Panc1 (cell line): ENCODE measurements around the gene TNNC1. TPM values are rescaled to one million over a fixed set of nuclear protein-coding genes. Genes with fewer than 3 reads are reported as not detected.

Experiments used
- ATAC-seq: fragments of 200-7000 bp; cut with Tn5 transposase; 2 replicates; pipeline ENCODE4 v1.9.1; 2020; ENCODE audit warnings: mild to moderate bottlenecking, moderate library complexity
- BruUV-seq: library from RNA; stranded (reverse); fragments of 400-500 nt; replicated peaks from 2 replicates; lab custom pipeline; 2021; lab: Mats Ljungman, UMichigan
- CTCF ChIA-PET: fragments of 300-600 bp; sonication (Branson Sonifier 250); formaldehyde crosslinking; loops from one replicate; lab custom pipeline; 2022; ENCODE audit warnings: antibody characterized with exemption; lab: Charles Lee
- POLR2A ChIA-PET: fragments of 300-600 bp; sonication (Branson Sonifier 250); formaldehyde crosslinking; loops from one replicate; lab custom pipeline; 2022; ENCODE audit warnings: antibody characterized with exemption; lab: Charles Lee
- DNase-seq: peaks from one replicate; pipeline ENCODE4 v3.0.0-alpha.2; 2010; ENCODE audit warnings: low read depth, low spot score
- H3K27ac ChIP-seq: 2 replicates; pipeline ENCODE4 v1.5.1; 2011; ENCODE audit warnings: mild to moderate bottlenecking, low read length, inconsistent platforms
- H3K27me3 ChIP-seq: fragments of 200-500 bp; sonication (Bioruptor generic); 2 replicates; pipeline ENCODE4 v1.6.0; 2014; ENCODE audit warnings: low read length, inconsistent platforms; ENCODE audit not compliant: control insufficient read depth, insufficient read depth
- H3K36me3 ChIP-seq: fragments of 200-500 bp; sonication (Bioruptor generic); 2 replicates; pipeline ENCODE4 v1.5.1; 2014; ENCODE audit warnings: inconsistent platforms, mild to moderate bottlenecking, low read length, moderate library complexity; ENCODE audit not compliant: control insufficient read depth, insufficient read depth
- H3K4me1 ChIP-seq: 2 replicates; pipeline ENCODE4 v1.5.1; 2011; ENCODE audit warnings: inconsistent platforms, mild to moderate bottlenecking, low read length, moderate library complexity; ENCODE audit not compliant: control insufficient read depth, insufficient read depth
- H3K4me3 ChIP-seq, 2 experiments: 2 replicates each; pipeline ENCODE4 v1.5.1; 2011 to 2012; ENCODE audit warnings: low read depth in 2 of 2, low read length in 2 of 2, mild to moderate bottlenecking in 2 of 2, inconsistent platforms in 1 of 2, moderate library complexity in 1 of 2
- H3K9me3 ChIP-seq: fragments of 200-500 bp; sonication (Bioruptor generic); 2 replicates; pipeline ENCODE4 v1.5.1; 2014; ENCODE audit warnings: low read depth, mild to moderate bottlenecking, inconsistent platforms, low read length, moderate library complexity; ENCODE audit not compliant: control insufficient read depth, insufficient read depth
- POLR2AphosphoS5 ChIP-seq: IDR thresholded peaks from 2 replicates; pipeline ENCODE4 v1.6.1; 2012; ENCODE audit warnings: mild to moderate bottlenecking, low read depth, low read length, moderate library complexity
- SIN3A ChIP-seq: IDR thresholded peaks from 2 replicates; pipeline ENCODE4 v1.6.1; 2012; ENCODE audit warnings: low read depth, mild to moderate bottlenecking, low read length, moderate library complexity, borderline replicate concordance; ENCODE audit not compliant: insufficient read depth
- TCF7L2 ChIP-seq: IDR thresholded peaks from 2 replicates; pipeline ENCODE4 v1.6.1; 2011; ENCODE audit warnings: mild to moderate bottlenecking, low read depth, low read length, inconsistent platforms
- in situ Hi-C: cut with HindIII; loops from 2 replicates; pipeline ENCODE4 v1.10.0; 2016; ENCODE audit warnings: low sequenced_read_pairs, low pct_unique_long_range_greater_than_20kb
- intact Hi-C: fragments of 100-400 bp; cut with micrococcal nuclease; formaldehyde crosslinking; loops from one replicate; pipeline ENCODE4 v1.10.0; 2022; ENCODE audit not compliant: unreplicated experiment
- total RNA-seq: library from RNA; stranded (reverse); gene quantifications from one replicate; pipeline ENCODE4 v1.2.1, GENCODE V29; 2021; ENCODE audit not compliant: unreplicated experiment
- TF ChIP-seq, protein P1 (sequence below): fragments of 450-650 bp; IDR thresholded peaks from 2 replicates; pipeline ENCODE4 v1.5.1; 2017; ENCODE audit warnings: mild to moderate bottlenecking
- TF ChIP-seq, protein P2 (sequence below), 2 experiments: IDR thresholded peaks; 2 replicates each; pipeline ENCODE4 v1.6.1; 2011 to 2012; ENCODE audit warnings: low read depth in 2 of 2, control low read depth in 1 of 2, low read length in 1 of 2, mild to moderate bottlenecking in 1 of 2, moderate library complexity in 1 of 2; ENCODE audit not compliant: insufficient read depth in 1 of 2

Gene TNNC1
- total RNA-seq, 1 experiment from 2014 or later: 5.2 TPM

DNA sequence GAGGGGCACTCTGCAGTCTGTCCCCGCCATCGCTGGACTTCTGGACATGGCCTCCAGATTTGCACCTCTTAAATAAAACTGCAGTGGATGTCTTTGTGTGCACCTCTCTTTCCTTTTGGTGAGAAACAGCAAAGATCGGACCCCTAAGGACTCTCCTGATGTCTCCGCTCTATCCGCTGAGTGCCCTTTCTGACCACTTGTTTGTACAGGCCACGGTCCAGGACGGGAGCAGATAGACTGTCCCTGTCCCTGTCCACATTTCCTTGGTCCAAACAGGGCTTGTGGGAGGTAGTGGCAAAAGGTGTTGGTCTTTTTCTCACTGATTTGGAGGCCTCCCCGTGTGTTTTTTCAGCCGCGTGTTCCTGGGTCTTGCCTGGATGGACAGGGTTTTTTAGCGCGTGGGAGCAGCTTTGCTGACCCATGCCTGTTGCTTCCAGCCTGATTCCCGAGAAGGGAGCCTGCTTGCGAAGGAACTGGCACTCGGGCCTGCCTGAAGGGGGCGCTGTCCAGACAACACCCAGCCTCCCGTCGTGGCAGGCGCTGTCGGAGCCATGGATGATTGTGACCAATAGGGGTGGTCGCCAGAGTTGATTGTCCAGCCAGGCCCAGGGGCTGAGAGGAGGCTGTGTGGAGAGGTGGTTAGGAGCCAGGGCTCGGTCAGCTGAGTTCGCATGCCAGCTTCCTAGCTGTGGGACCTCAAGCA, 28.1 kb upstream of the TNNC1 start:
- POLR2A ChIA-PET: no interaction called here
- intact Hi-C loops (no loop called here), in situ Hi-C loops (no loop called here)
- Histone ChIP-seq H3K36me3 (no peaks in the 10 kb centered on the region), H3K27me3 (no peaks in the 10 kb centered on the region), H3K9me3 (no peaks in the 10 kb centered on the region), H3K27ac (no peak overlapping the region), H3K4me1 (no peaks in the 10 kb centered on the region), H3K4me3 (no peak overlapping the region)
- DNase-seq (no peak), ATAC-seq (no peak)
- BruUV-seq: no TSS peak
- TF ChIP-seq TCF7L2 (no peak), SIN3A (no peak), POLR2AphosphoS5 (no peak)
- CTCF ChIA-PET: interaction anchor here (0.5 kb wide), 1 partner anchor 231 kb away, joined by 3 read pairs; no protein-coding TSS in a partner anchor

DNA sequence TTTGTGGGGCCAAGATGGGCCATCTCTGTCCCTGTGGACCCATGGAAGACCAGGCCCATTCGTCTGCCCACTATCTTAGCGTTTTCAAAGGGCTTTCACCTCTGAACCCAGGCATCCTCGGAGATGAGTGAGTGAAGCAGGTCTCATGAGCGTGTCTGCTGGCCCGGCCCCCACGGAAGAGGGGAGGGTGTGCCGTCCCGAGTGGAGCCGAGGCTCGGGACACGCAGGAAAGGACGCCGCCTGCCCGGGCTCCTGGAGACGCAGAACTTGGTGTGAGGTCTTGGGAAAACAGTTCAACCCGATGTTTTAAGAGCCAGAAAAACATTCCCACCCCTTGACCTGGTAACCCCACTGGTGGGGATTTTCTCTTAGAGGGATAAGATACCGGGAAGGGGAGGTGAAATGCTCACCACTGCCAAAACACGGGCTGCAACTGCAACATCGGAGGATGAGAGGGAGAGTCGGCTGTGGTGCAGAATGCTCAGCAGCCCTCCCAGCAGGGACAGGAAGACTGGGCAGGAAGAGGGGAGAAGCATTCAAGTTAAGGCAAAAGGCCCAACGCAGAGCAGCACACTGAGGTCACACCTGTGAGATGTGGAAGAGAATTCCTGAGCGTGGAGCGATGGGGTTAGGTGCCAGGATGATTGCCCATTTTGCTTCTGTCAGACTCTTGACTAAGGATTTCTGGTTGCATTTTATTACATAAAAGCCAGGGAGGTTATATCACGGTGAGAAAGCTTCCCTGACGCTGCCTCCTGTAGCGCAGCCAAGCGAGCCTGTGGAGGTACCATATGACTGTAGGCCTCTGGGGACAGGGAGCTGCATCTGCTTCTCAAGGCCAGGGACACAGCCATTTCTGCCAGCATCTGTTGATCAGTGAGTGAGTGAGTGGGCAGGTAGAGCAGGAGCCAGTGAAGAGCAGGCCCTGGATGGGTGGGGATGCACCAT, 27.2 kb upstream of the TNNC1 start:
- BruUV-seq: no TSS peak
- ChIA-PET POLR2A (no interaction called here), CTCF (no interaction called here)
- intact Hi-C loops (no loop called here), in situ Hi-C loops (no loop called here)
- no peaks in the 10 kb centered on the region for H3K9me3 ChIP-seq
- no peaks in the 10 kb centered on the region for H3K36me3 ChIP-seq
- DNase-seq (no peak), ATAC-seq (no peak)
- no peak for TF ChIP-seq SIN3A
- TF ChIP-seq TCF7L2: no peak
- TF ChIP-seq, protein P1, sequence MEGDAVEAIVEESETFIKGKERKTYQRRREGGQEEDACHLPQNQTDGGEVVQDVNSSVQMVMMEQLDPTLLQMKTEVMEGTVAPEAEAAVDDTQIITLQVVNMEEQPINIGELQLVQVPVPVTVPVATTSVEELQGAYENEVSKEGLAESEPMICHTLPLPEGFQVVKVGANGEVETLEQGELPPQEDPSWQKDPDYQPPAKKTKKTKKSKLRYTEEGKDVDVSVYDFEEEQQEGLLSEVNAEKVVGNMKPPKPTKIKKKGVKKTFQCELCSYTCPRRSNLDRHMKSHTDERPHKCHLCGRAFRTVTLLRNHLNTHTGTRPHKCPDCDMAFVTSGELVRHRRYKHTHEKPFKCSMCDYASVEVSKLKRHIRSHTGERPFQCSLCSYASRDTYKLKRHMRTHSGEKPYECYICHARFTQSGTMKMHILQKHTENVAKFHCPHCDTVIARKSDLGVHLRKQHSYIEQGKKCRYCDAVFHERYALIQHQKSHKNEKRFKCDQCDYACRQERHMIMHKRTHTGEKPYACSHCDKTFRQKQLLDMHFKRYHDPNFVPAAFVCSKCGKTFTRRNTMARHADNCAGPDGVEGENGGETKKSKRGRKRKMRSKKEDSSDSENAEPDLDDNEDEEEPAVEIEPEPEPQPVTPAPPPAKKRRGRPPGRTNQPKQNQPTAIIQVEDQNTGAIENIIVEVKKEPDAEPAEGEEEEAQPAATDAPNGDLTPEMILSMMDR: no peak
- TF ChIP-seq, protein P2, sequence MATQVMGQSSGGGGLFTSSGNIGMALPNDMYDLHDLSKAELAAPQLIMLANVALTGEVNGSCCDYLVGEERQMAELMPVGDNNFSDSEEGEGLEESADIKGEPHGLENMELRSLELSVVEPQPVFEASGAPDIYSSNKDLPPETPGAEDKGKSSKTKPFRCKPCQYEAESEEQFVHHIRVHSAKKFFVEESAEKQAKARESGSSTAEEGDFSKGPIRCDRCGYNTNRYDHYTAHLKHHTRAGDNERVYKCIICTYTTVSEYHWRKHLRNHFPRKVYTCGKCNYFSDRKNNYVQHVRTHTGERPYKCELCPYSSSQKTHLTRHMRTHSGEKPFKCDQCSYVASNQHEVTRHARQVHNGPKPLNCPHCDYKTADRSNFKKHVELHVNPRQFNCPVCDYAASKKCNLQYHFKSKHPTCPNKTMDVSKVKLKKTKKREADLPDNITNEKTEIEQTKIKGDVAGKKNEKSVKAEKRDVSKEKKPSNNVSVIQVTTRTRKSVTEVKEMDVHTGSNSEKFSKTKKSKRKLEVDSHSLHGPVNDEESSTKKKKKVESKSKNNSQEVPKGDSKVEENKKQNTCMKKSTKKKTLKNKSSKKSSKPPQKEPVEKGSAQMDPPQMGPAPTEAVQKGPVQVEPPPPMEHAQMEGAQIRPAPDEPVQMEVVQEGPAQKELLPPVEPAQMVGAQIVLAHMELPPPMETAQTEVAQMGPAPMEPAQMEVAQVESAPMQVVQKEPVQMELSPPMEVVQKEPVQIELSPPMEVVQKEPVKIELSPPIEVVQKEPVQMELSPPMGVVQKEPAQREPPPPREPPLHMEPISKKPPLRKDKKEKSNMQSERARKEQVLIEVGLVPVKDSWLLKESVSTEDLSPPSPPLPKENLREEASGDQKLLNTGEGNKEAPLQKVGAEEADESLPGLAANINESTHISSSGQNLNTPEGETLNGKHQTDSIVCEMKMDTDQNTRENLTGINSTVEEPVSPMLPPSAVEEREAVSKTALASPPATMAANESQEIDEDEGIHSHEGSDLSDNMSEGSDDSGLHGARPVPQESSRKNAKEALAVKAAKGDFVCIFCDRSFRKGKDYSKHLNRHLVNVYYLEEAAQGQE (IDR thresholded peaks at IDR 0.05; ENCODE audit: insufficient read depth in 1 of 2, low read depth in 2 of 2, low read length in 1 of 2): no peak
- no peak for TF ChIP-seq POLR2AphosphoS5
- H3K4me3 ChIP-seq: no peak overlapping the region
- no peak overlapping the region for H3K27ac ChIP-seq
- no peaks in the 10 kb centered on the region for H3K4me1 ChIP-seq
- H3K27me3 ChIP-seq: no peaks in the 10 kb centered on the region
